Neural cell (in vitro differentiated cells): ENCODE data around the gene CYBRD1. TPM values are rescaled to one million over a fixed set of nuclear protein-coding genes. Genes with fewer than 3 reads are reported as not detected.

Experiments
- H2AFZ ChIP-seq: fragments of 200-600, 300-800 bp; sonication (generic), shearing (Covaris generic); 2 replicates; pipeline ENCODE4 v1.6.0; 2014; ENCODE audit warnings: low read depth, mild to moderate bottlenecking, antibody characterized with exemption, low read length, moderate library complexity
- H3F3A ChIP-seq: fragments of 200-600 bp; shearing (Covaris generic); 2 replicates; pipeline ENCODE4 v1.6.1; 2016; ENCODE audit warnings: mild to moderate bottlenecking, moderate library complexity, mixed read lengths, antibody characterized with exemption, low read length; ENCODE audit not compliant: insufficient read depth, poor library complexity, severe bottlenecking
- H3K27ac ChIP-seq: fragments of 200-600, 300-800 bp; sonication (generic), shearing (Covaris generic); 2 replicates; pipeline ENCODE4 v1.5.1; 2014; ENCODE audit warnings: mild to moderate bottlenecking, low read length, moderate library complexity
- H3K27me3 ChIP-seq: fragments of 300-800, 200-600 bp; sonication (generic), shearing (Covaris generic); 2 replicates; pipeline ENCODE4 v1.6.0; 2014; ENCODE audit warnings: mild to moderate bottlenecking, low read depth, low read length, moderate library complexity; ENCODE audit not compliant: insufficient read depth
- H3K36me3 ChIP-seq: fragments of 300-800, 200-600 bp; sonication (generic), shearing (Covaris generic); 2 replicates; pipeline ENCODE4 v1.5.1; 2014; ENCODE audit warnings: mild to moderate bottlenecking, antibody characterized with exemption, low read length, moderate library complexity; ENCODE audit not compliant: insufficient read depth
- H3K4me2 ChIP-seq: fragments of 300-800, 200-600 bp; sonication (generic), shearing (Covaris generic); 2 replicates; pipeline ENCODE4 v1.6.0; 2014; ENCODE audit warnings: mild to moderate bottlenecking, low read length
- H3K4me3 ChIP-seq: fragments of 300-800, 200-600 bp; sonication (generic), shearing (Covaris generic); 2 replicates; pipeline ENCODE4 v1.5.1; 2014; ENCODE audit warnings: mild to moderate bottlenecking, low read length, moderate library complexity
- H3K79me2 ChIP-seq: fragments of 200-600 bp; shearing (Covaris generic); replicated peaks from 2 replicates; pipeline ENCODE4 v1.6.0; 2014; ENCODE audit warnings: mild to moderate bottlenecking, low read length, moderate library complexity; ENCODE audit not compliant: insufficient read depth
- H3K9ac ChIP-seq: fragments of 300-800, 200-600 bp; sonication (generic), shearing (Covaris generic); 2 replicates; pipeline ENCODE4 v1.6.1; 2016; ENCODE audit warnings: mild to moderate bottlenecking, low read length, mixed read lengths
- H3K9me2 ChIP-seq: fragments of 200-600 bp; shearing (Covaris generic); 2 replicates; pipeline ENCODE4 v1.6.1; 2016; ENCODE audit warnings: mild to moderate bottlenecking, low read length, mixed read lengths; ENCODE audit not compliant: insufficient read depth
- H3K9me3 ChIP-seq: fragments of 200-600, 300-800 bp; sonication (generic), shearing (Covaris generic); 2 replicates; pipeline ENCODE4 v1.6.1; 2016; ENCODE audit warnings: mild to moderate bottlenecking, mixed run types, low read length, moderate library complexity, mixed read lengths
- H4K20me1 ChIP-seq: fragments of 200-600 bp; shearing (Covaris generic); 2 replicates; pipeline ENCODE4 v1.6.1; 2016; ENCODE audit warnings: mild to moderate bottlenecking, mixed run types; ENCODE audit not compliant: insufficient read depth
- EP300 ChIP-seq: fragments of 450-650 bp; conservative IDR thresholded peaks from 2 replicates; pipeline ENCODE4 v1.6.1; 2014; ENCODE audit warnings: antibody characterized with exemption, mild to moderate bottlenecking, moderate library complexity; ENCODE audit not compliant: poor library complexity, severe bottlenecking
- EZH2 ChIP-seq: fragments of 200-600, 300-800 bp; shearing (Covaris generic), sonication (generic); IDR thresholded peaks from 2 replicates; pipeline ENCODE4 v1.6.1; 2014; ENCODE audit warnings: antibody characterized with exemption, low read length, borderline replicate concordance, mild to moderate bottlenecking; ENCODE audit not compliant: insufficient read depth, poor library complexity, severe bottlenecking
- MXI1 ChIP-seq: fragments of 450-650 bp; conservative IDR thresholded peaks from 2 replicates; pipeline ENCODE4 v1.6.1; 2014; ENCODE audit warnings: antibody characterized with exemption, mild to moderate bottlenecking; ENCODE audit not compliant: poor library complexity, severe bottlenecking
- POLR2AphosphoS5 ChIP-seq: IDR thresholded peaks from 2 replicates; pipeline ENCODE4 v1.6.1; 2012
- RAD21 ChIP-seq: fragments of 450-650 bp; conservative IDR thresholded peaks from 2 replicates; pipeline ENCODE4 v1.6.1; 2014; ENCODE audit warnings: antibody characterized with exemption, mild to moderate bottlenecking, moderate library complexity
- SMC3 ChIP-seq: fragments of 450-650 bp; conservative IDR thresholded peaks from 2 replicates; pipeline ENCODE4 v1.6.1; 2014; ENCODE audit warnings: antibody characterized with exemption, mild to moderate bottlenecking, moderate library complexity; ENCODE audit not compliant: poor library complexity
- TAF1 ChIP-seq: IDR thresholded peaks from 2 replicates; pipeline ENCODE4 v1.6.1; 2012; ENCODE audit warnings: low read depth
- polyA plus RNA-seq: library from polyadenylated mRNA; depleted of rRNA; stranded (reverse); fragments of >200 nt; gene quantifications from 2 replicates; pipeline ENCODE4 v1.2.3, GENCODE V29; 2014
- TF ChIP-seq, protein P1 (sequence below): IDR thresholded peaks from 2 replicates; pipeline ENCODE4 v1.6.1; 2012; ENCODE audit warnings: borderline replicate concordance
- TF ChIP-seq, protein P2 (sequence below): fragments of 450-650 bp; IDR thresholded peaks from 2 replicates; pipeline ENCODE4 v1.5.1; 2014; ENCODE audit warnings: antibody characterized with exemption, mild to moderate bottlenecking, moderate library complexity; ENCODE audit not compliant: poor library complexity, severe bottlenecking

Gene CYBRD1
- polyA plus RNA-seq, 1 donor from 2014 or later, result 0.10 TPM

DNA sequence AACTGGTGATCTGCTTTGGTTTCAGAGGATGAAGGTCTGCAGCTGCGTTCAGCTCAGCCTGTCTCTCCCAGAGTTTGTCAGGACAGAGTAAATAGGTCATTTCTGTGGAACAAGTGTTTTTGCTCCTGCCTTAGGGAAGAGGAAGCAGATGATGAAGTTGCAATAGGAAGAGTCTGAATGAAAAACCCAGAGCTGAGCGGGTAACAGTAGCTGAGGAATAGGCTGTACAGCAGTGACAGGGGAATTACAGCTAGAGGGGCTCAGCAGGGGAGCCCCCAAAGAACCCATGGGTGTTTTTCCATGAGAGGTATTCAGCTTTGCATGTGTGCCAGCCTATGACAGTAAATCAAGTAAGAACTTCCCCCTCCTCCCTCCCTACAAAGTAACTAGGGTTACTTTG is 10.3 kb upstream of the CYBRD1 start:
- TF ChIP-seq, protein P1, sequence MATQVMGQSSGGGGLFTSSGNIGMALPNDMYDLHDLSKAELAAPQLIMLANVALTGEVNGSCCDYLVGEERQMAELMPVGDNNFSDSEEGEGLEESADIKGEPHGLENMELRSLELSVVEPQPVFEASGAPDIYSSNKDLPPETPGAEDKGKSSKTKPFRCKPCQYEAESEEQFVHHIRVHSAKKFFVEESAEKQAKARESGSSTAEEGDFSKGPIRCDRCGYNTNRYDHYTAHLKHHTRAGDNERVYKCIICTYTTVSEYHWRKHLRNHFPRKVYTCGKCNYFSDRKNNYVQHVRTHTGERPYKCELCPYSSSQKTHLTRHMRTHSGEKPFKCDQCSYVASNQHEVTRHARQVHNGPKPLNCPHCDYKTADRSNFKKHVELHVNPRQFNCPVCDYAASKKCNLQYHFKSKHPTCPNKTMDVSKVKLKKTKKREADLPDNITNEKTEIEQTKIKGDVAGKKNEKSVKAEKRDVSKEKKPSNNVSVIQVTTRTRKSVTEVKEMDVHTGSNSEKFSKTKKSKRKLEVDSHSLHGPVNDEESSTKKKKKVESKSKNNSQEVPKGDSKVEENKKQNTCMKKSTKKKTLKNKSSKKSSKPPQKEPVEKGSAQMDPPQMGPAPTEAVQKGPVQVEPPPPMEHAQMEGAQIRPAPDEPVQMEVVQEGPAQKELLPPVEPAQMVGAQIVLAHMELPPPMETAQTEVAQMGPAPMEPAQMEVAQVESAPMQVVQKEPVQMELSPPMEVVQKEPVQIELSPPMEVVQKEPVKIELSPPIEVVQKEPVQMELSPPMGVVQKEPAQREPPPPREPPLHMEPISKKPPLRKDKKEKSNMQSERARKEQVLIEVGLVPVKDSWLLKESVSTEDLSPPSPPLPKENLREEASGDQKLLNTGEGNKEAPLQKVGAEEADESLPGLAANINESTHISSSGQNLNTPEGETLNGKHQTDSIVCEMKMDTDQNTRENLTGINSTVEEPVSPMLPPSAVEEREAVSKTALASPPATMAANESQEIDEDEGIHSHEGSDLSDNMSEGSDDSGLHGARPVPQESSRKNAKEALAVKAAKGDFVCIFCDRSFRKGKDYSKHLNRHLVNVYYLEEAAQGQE, result no peak
- TF ChIP-seq, protein P2, sequence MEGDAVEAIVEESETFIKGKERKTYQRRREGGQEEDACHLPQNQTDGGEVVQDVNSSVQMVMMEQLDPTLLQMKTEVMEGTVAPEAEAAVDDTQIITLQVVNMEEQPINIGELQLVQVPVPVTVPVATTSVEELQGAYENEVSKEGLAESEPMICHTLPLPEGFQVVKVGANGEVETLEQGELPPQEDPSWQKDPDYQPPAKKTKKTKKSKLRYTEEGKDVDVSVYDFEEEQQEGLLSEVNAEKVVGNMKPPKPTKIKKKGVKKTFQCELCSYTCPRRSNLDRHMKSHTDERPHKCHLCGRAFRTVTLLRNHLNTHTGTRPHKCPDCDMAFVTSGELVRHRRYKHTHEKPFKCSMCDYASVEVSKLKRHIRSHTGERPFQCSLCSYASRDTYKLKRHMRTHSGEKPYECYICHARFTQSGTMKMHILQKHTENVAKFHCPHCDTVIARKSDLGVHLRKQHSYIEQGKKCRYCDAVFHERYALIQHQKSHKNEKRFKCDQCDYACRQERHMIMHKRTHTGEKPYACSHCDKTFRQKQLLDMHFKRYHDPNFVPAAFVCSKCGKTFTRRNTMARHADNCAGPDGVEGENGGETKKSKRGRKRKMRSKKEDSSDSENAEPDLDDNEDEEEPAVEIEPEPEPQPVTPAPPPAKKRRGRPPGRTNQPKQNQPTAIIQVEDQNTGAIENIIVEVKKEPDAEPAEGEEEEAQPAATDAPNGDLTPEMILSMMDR, result no peak
- TF ChIP-seq EZH2, result no peak
- TF ChIP-seq POLR2AphosphoS5, result no peak
- no peak for TF ChIP-seq EP300
- TF ChIP-seq RAD21, result no peak
- no peak for TF ChIP-seq MXI1
- no peak for TF ChIP-seq TAF1
- TF ChIP-seq SMC3, result no peak
- no peaks in the 10 kb centered on the region for H3K27me3 ChIP-seq

DNA sequence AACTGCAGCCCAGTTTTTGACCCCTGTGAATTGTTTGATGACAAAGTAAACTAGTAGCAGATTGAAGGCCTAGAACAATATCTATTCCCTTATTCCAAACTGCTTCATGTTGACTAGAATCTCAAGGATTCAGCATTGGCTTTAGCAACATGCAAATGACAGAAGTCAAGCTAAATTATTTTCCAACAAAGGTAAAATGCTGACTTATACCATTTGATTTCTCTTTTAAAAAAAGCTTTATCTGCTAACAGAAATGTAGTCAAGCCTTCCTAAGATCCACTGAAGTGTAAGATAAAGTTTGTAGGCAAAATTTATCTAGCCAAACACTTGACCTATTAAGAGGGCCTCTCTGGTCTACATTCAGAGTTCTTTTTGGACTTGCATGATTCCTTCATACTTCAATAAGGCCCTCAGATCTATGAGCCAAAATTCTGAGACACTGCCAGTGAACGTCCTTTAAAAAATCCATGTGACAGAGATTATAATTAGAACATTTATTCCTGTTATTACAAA is 9.5 kb upstream of the CYBRD1 start:
- H3K9me3 ChIP-seq, result no peaks in the 10 kb centered on the region
- no peak overlapping the region for H2AFZ ChIP-seq

More for the DNA sequence above, 10.3 kb upstream of the CYBRD1 start:
- H4K20me1 ChIP-seq, result no peaks in the 10 kb centered on the region
- H2AFZ ChIP-seq, result no peak overlapping the region
- H3K36me3 ChIP-seq, result no peaks in the 10 kb centered on the region
- no peaks in the 10 kb centered on the region for H3K9me2 ChIP-seq
- no peak overlapping the region for H3K9ac ChIP-seq
- H3K9me3 ChIP-seq, result no peaks in the 10 kb centered on the region
- no peak overlapping the region for H3K4me2 ChIP-seq
- no peaks in the 10 kb centered on the region for H3K79me2 ChIP-seq
- H3F3A ChIP-seq, result no peaks in the 10 kb centered on the region
- H3K27ac ChIP-seq, result no peak overlapping the region
- no peak overlapping the region for H3K4me3 ChIP-seq

More for the DNA sequence above, 9.5 kb upstream of the CYBRD1 start:
- Histone ChIP-seq H3K27ac (no peak overlapping the region), H4K20me1 (no peaks in the 10 kb centered on the region), H3K27me3 (no peaks in the 10 kb centered on the region), H3K9me2 (no peaks in the 10 kb centered on the region), H3K4me2 (no peak overlapping the region), H3F3A (no peaks in the 10 kb centered on the region), H3K4me3 (no peak overlapping the region), H3K36me3 (no peaks in the 10 kb centered on the region), H3K9ac (no peak overlapping the region), H3K79me2 (no peaks in the 10 kb centered on the region)
- no peak for TF ChIP-seq MXI1
- TF ChIP-seq RAD21, result no peak
- TF ChIP-seq, protein P1, result no peak
